ENCODE measurements around the gene LAMB4. TPM values are rescaled to one million over a fixed set of nuclear protein-coding genes. Genes with fewer than 3 reads are reported as not detected.

LAMB4 gene
- total RNA-seq, 2 experiments from 2014 or later, result 0.08 to 0.11 TPM

- Mint-ChIP-seq H3K4me3 (no peak overlapping the region), H3K36me3 (ENCODE audit: low read depth) (no peaks in the 10 kb centered on the region), H3K27ac (no peak overlapping the region), H3K27me3 (peaks cover 10% of the 10 kb centered on the region), H3K4me1 (ENCODE audit: low read depth) (no peaks in the 10 kb centered on the region), H3K9me3 (no peaks in the 10 kb centered on the region)
- H3K27ac ChIP-seq (ENCODE audit: low read depth in 1 of 2, low read length in 2 of 2), result no peak overlapping the region
- ChIA-PET POLR2A (no interaction called here), CTCF (no interaction called here)
- no peak for DNase-seq
- no peak overlapping the region for H3K4me3 ChIP-seq (ENCODE audit: low read length)
- no peaks in the 10 kb centered on the region for H3K4me1 ChIP-seq (ENCODE audit: insufficient read depth, low read length)
- H3K27me3 ChIP-seq (ENCODE audit: control insufficient read depth in 1 of 2, insufficient read depth in 2 of 2, low read length in 2 of 2), result peaks cover 0 to 8% of the 10 kb centered on the region in 2 experiments
- TF ChIP-seq, protein P1, sequence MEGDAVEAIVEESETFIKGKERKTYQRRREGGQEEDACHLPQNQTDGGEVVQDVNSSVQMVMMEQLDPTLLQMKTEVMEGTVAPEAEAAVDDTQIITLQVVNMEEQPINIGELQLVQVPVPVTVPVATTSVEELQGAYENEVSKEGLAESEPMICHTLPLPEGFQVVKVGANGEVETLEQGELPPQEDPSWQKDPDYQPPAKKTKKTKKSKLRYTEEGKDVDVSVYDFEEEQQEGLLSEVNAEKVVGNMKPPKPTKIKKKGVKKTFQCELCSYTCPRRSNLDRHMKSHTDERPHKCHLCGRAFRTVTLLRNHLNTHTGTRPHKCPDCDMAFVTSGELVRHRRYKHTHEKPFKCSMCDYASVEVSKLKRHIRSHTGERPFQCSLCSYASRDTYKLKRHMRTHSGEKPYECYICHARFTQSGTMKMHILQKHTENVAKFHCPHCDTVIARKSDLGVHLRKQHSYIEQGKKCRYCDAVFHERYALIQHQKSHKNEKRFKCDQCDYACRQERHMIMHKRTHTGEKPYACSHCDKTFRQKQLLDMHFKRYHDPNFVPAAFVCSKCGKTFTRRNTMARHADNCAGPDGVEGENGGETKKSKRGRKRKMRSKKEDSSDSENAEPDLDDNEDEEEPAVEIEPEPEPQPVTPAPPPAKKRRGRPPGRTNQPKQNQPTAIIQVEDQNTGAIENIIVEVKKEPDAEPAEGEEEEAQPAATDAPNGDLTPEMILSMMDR (IDR thresholded peaks at IDR 0.05), result no peak
- ATAC-seq (ENCODE audit: poor library complexity), result no peak
- intact Hi-C loops (cut with DNase I, micrococcal nuclease), result no loop called here
- H3K36me3 ChIP-seq (ENCODE audit: insufficient read depth, low read length), result no peaks in the 10 kb centered on the region
- H3K9me3 ChIP-seq (ENCODE audit: control insufficient read depth in 1 of 2, insufficient read depth in 1 of 2, low read length in 2 of 2), result no peaks in the 10 kb centered on the region
Observed at GRCh38 chr7:108015740-108016139, 114.4 kb downstream of the LAMB4 start.

- H3K4me1 ChIP-seq (ENCODE audit: insufficient read depth, low read length), result no peaks in the 10 kb centered on the region
- ATAC-seq (ENCODE audit: poor library complexity) (no peak), DNase-seq (no peak)
- H3K36me3 ChIP-seq (ENCODE audit: insufficient read depth, low read length), result no peaks in the 10 kb centered on the region
- H3K27ac ChIP-seq (ENCODE audit: low read depth in 1 of 2, low read length in 2 of 2), result no peak overlapping the region
- Mint-ChIP-seq H3K36me3 (ENCODE audit: low read depth) (no peaks in the 10 kb centered on the region), H3K9me3 (no peaks in the 10 kb centered on the region), H3K27ac (no peak overlapping the region), H3K4me3 (no peak overlapping the region), H3K27me3 (peaks cover 13% of the 10 kb centered on the region), H3K4me1 (ENCODE audit: low read depth) (no peaks in the 10 kb centered on the region)
- TF ChIP-seq, protein P1 (IDR thresholded peaks at IDR 0.05), result no peak
- H3K9me3 ChIP-seq (ENCODE audit: control insufficient read depth in 1 of 2, insufficient read depth in 1 of 2, low read length in 2 of 2), result no peaks in the 10 kb centered on the region
- H3K27me3 ChIP-seq (ENCODE audit: control insufficient read depth in 1 of 2, insufficient read depth in 2 of 2, low read length in 2 of 2), result peaks cover 0 to 8% of the 10 kb centered on the region in 2 experiments
- ChIA-PET CTCF (no interaction called here), POLR2A (no interaction called here)
- intact Hi-C loops (cut with DNase I, micrococcal nuclease), result no loop called here
- no peak overlapping the region for H3K4me3 ChIP-seq (ENCODE audit: low read length)
Observed at GRCh38 chr7:108014747-108015682, 115.1 kb downstream of the LAMB4 start.

DNA sequence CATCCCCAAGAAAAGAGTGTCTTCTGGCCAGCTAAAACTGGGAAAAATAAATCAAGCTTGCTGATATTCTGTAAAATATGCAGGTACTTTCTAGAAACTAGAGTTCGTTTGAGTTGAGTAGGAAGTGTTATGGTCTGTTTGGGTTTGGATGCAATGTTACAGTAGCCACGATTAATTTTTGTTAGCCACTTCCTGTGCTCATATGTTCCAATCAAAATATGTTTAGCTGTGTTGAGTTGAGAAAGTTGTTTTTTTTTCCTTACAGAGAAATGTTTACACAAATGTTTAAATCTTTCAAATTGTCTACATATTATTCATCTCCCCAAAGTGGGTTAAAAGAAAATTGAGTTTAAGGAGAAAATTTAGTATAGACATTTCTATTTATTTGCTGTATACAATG is 115.9 kb downstream of the LAMB4 start:
- DNase-seq, result no peak
- POLR2A ChIA-PET, result no interaction called here
- H3K36me3 Mint-ChIP-seq (ENCODE audit: low read depth), result no peaks in the 10 kb centered on the region
- Histone ChIP-seq H3K36me3 (ENCODE audit: insufficient read depth, low read length) (no peaks in the 10 kb centered on the region), H3K27me3 (ENCODE audit: control insufficient read depth in 1 of 2, insufficient read depth in 2 of 2, low read length in 2 of 2) (peaks cover 0 to 8% of the 10 kb centered on the region in 2 experiments), H3K27ac (ENCODE audit: low read depth in 1 of 2, low read length in 2 of 2) (no peak overlapping the region), H3K4me1 (ENCODE audit: insufficient read depth, low read length) (no peaks in the 10 kb centered on the region), H3K4me3 (ENCODE audit: low read length) (no peak overlapping the region), H3K9me3 (ENCODE audit: control insufficient read depth in 1 of 2, insufficient read depth in 1 of 2, low read length in 2 of 2) (no peaks in the 10 kb centered on the region)
- CTCF ChIA-PET, result no interaction called here
- peaks cover 14% of the 10 kb centered on the region for H3K27me3 Mint-ChIP-seq
- no peaks in the 10 kb centered on the region for H3K9me3 Mint-ChIP-seq
- no peak for ATAC-seq (ENCODE audit: poor library complexity)
- intact Hi-C loops (cut with DNase I, micrococcal nuclease), result no loop called here
- H3K27ac Mint-ChIP-seq, result no peak overlapping the region
- TF ChIP-seq, protein P1 (IDR thresholded peaks at IDR 0.05), result no peak
- no peak overlapping the region for H3K4me3 Mint-ChIP-seq
- no peaks in the 10 kb centered on the region for H3K4me1 Mint-ChIP-seq (ENCODE audit: low read depth)
